HG02610 (cell line): ENCODE measurements around the gene GMDS.

Experiments used
- ATAC-seq: cut with Tn5 transposase; IDR thresholded peaks from one replicate; pipeline ENCODE4 v1.9.1; 2021; ENCODE audit warnings: mild to moderate bottlenecking, moderate library complexity; ENCODE audit not compliant: unreplicated experiment

GMDS gene

DNA sequence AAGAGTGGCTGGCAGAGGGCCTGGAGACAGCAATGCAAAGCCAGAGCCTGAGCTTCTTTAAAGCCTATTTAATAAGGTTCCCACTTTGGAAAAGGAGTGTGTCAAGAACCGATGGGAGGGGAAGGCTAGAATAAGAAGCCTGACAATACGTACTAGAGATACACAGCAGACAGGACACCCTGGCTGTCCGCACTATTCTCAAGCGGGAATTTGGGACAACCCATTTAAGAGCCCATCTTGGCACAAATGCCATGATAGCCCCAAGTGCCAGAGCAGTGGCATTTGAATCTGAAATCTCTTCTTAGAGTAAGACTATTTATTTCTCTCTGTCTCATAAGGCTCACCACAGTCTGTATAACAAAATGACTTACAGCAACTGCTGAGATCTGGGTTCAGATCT, 3.1 kb downstream of the GMDS start:
- no peak for ATAC-seq

GRCh38 chr6:2240961-2241360, 4.4 kb downstream of the GMDS start:
- no peak for ATAC-seq

GRCh38 chr6:2237001-2237400, 8.4 kb downstream of the GMDS start:
- no peak for ATAC-seq

DNA sequence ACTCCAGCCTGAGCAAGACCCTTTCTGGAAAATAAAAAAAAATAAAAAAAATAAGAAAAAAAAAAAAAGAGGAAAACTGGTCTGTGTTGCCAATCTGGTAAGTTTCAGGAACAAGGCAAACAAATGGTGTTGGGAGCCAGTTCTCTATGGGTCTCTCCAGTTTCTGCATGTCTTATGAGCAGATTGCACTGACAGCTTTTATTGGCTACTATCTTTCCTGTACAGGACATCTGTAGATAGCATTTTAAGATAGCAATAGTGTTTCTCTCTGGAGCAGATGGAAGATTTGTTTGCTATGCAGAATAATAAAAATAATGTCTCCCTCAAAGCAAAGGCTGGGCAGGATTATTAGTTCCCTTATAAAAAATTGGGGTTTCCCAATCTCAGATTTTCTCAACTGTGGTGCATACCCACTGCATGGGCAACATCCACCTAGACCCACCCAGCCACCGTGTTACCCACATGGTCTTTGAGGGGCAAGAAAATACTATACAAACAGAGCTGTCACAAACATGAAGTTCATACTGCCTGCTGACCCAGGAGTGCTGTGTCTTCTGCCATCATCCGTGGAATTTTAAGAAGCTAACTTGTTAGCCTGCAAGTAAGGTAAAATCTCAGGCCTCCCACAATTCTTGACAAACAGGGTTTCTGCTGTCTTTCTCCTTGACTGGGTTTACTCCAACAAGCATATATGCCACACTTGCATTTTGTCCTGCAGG, 9.5 kb downstream of the GMDS start:
- ATAC-seq: no peak

DNA sequence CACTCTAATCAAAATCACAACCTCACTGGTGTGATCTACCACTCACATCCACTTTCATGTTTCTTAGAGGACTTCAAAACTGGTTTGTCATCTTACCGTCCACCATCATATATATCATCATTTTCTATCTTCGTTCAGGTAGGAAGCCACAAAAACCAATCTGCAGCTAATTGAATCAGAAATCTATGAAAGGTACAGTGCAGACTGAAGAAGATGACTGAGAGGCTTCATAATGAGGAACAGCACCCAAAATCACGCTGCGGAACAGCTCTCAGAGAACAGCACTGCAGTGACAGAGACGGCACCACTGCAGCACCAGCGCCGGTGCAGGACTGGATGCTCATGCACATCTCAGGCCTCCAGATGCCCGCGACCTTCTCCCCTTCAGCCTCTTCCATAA, 13.0 kb downstream of the GMDS start:
- ATAC-seq: peak; percentile 78

DNA sequence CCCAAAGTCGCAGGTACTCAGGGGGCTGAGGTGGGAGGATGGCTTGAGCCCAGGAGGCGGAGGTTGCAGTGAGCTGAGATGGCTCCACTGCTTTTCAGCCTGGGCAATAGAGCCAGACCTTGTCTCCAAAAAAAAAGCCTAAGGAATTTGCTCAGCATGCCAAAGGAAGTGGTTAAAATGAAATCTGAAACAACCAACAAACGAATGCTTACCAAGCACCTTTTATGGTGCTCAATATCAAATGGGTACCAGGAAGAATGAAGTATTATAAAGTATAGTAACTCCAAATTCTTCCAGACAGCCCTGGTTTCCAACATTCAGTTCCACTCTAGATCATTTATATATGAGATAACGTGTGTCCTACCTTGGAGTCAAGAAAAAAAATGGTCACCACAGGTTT, 14.0 kb downstream of the GMDS start:
- no peak for ATAC-seq

- peak; percentile 56 for ATAC-seq
Measured at GRCh38 chr6:2230659-2231277, 14.6 kb downstream of the GMDS start.

GRCh38 chr6:2229742-2230141, 15.7 kb downstream of the GMDS start:
- ATAC-seq: no peak

DNA sequence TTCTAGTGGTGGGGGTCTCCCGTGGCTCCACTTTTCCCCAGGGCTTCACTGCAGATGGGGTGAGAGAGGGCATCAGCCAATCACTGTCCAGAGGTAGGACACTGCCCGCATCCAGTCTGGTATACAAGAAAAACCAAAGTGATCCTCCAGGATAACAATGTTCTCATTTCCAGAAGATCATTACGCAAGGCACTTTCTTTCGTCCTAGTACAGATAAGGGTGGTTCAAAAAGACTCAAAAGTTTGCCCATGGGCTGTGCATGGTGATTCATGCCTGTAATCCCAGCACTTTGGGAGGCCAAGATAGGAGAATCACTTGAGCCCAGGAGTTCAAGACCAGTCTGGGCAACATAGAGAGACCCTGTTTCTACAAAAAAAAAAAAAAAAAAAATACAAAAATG, 16.4 kb downstream of the GMDS start:
- no peak for ATAC-seq

GRCh38 chr6:2228392-2228791, 17.0 kb downstream of the GMDS start:
- ATAC-seq: no peak

- no peak for ATAC-seq
Measured at GRCh38 chr6:2226775-2227174, 18.6 kb downstream of the GMDS start.

DNA sequence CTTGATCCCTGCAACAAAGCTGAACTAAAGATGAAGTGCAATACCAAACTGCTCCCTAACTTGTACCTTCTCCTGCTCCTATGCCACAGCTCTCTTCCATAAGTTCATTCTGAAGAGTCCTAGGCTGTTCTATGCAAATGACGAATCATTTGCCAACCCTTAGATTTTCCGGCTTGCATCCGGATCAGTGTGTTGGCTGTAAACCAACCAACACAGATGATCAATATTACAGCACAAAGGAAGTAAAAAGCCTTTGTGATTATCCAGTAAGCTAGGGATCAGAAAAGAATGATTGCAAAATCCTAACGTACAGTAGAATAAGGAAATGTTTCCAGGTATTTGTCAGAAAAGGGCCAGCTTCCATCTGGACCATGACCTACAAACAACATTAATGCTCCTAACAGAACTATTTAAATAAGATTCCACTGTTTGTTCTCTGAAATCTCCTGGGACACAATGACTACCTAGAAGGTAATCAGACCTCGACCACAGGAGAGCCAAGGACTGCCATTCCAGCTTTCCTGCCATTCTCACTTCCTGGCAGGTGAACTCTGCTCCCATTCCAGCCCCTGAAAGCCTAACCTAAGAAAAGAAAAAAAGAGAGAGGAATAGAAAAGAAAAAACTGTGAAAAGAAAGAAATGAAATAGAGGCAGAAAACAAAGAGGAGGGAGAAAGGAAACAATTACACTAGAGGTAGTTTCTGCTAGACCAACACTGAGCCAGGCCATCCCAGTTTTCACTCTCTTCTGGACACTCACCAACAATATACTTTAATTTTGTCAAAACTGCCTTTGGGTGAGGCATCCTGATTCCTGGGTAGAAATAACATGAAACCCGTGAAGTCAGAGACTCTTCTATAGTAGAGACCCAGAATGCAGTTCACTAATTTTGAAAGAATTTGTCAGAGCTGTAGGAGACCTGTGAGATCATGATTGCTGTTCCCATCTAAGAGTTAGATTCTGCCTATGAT, 19.7 kb downstream of the GMDS start:
- no peak for ATAC-seq

DNA sequence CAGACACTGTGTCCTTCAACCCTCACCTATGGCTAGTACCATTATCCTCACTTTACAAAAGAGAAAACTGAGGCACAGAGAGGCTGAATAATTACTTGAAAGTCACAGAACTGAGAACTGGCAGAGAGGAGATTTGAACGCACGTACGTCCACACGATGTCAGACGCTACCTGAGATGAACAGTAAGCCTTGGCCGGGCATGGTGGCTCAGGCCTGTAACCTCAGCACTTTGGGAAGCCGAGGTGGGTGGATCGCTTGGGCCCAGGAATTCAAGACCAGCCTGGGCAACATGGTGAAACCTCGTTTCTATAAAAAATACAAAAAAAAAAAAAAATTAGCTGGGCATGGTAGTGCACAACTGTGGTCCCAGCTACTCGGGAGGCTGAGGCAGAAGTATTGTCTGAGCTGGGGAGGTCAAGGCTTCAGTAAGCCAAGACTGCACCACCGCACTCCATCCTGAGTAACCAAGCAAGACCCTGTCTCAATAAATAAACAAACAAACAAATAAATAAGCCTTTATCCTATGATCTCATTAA, 20.5 kb downstream of the GMDS start:
- ATAC-seq: no peak

- no peak for ATAC-seq
Measured at GRCh38 chr6:2222275-2222842, 23.0 kb downstream of the GMDS start.

- ATAC-seq: no peak
Measured at GRCh38 chr6:2221726-2222274, 23.6 kb downstream of the GMDS start.

GRCh38 chr6:2220154-2220553, 25.3 kb downstream of the GMDS start:
- no peak for ATAC-seq

DNA sequence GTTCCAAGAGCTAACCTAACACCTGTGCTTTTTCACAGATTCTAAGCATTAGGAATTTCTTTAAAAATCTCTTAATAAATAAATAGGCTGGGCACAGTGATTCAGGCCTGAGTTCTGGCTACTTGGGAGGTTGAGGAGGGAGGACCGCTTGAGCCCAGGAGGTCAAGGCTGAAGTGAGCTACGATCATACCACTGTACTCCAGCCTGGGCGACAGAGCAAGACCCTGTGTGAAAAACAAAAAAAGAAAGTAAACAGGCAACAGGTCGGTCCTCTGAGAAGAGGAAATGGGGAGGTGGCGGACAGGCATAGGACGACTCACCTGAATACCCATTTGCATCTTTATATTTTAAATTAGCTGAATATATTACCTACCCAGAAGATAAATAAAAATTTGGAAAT, 26.5 kb downstream of the GMDS start:
- no peak for ATAC-seq

GRCh38 chr6:2216794-2217383, 28.5 kb downstream of the GMDS start:
- no peak for ATAC-seq

DNA sequence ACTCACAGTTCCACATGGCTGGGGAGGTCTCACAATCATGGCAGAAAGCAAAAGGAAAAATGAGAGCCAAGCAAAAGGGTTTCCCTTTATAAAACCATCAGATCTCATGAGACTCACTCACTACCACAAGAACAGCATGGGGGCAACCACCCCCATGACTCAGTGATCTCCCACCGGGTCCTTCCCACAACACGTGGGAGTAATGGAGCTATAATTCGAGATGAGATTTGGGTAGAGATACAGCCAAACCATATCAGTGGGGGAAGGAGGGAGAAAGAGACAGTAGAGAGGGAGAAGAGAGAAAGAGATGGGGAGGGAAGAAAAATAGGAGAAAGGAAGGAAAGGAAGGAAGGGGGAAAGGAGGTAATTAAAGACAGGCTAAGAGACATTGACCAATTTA, 30.1 kb downstream of the GMDS start:
- no peak for ATAC-seq

DNA sequence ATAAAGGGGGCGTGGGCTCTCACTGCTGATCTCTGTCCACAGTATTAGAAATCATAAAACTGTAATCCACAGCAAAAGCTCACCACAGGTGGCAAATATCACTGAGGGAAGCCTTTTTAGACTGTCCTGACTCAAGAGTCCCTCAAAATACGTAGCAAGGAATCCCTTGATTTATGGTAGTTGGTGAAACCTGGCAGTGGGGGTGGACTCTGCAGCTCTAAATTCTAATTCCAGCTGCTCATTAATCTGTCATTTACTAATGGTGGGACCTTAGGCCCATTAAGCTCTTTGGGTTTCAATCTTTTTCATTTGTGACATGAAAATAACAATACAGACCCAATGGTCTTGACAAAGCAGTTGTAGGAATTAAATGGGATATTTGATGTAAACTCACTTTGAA, 32.3 kb downstream of the GMDS start:
- ATAC-seq: no peak
